CD8-positive, alpha-beta memory T cell (primary cell): ENCODE results near the gene TMSB4Y. TPM values are rescaled to one million over a fixed set of nuclear protein-coding genes. Genes with fewer than 3 reads are reported as not detected.
A peak's percentile ranks its signal among the peaks of the same experiment; 100 is the strongest.

Source experiments
- CTCF ChIA-PET: fragments of 350-600 bp; sonication (Branson Sonifier 250); formaldehyde crosslinking; loops from one replicate; lab custom pipeline; 2021; ENCODE audit warnings: antibody characterized with exemption; lab: Charles Lee
- POLR2A ChIA-PET: fragments of 350-600 bp; sonication (Branson Sonifier 250); formaldehyde crosslinking; loops from one replicate; lab custom pipeline; 2021; ENCODE audit warnings: antibody characterized with exemption; lab: Charles Lee
- DNase-seq, 5 donors: peaks; one replicate each; pipeline versions ENCODE4 v3.0.0 to v3.0.0-alpha.2; 2020 to 2022; ENCODE audit warnings: mixed read lengths in 1 of 5
- H3K27ac ChIP-seq: one replicate; pipeline ENCODE4 v1.7.0; 2013; ENCODE audit warnings: low read depth, mild to moderate bottlenecking, low read length, moderate library complexity
- H3K27me3 ChIP-seq: 2 replicates; pipeline ENCODE4 v1.7.0; 2013; ENCODE audit warnings: low read length, mild to moderate bottlenecking; ENCODE audit not compliant: insufficient read depth, poor library complexity, severe bottlenecking
- H3K36me3 ChIP-seq: 2 replicates; pipeline ENCODE4 v1.7.0; 2013; ENCODE audit warnings: mild to moderate bottlenecking, low read length, moderate library complexity; ENCODE audit not compliant: insufficient read depth
- H3K4me1 ChIP-seq: 2 replicates; pipeline ENCODE4 v1.7.0; 2013; ENCODE audit warnings: mild to moderate bottlenecking, low read length, moderate library complexity; ENCODE audit not compliant: insufficient read depth
- H3K4me3 ChIP-seq: 2 replicates; pipeline ENCODE4 v1.7.0; 2013; ENCODE audit warnings: mild to moderate bottlenecking, low read length
- H3K9me3 ChIP-seq: 2 replicates; pipeline ENCODE4 v1.7.0; 2013; ENCODE audit warnings: mild to moderate bottlenecking, low read length
- H3K27ac Mint-ChIP-seq, 8 donors: one replicate each; pipeline ENCODE4 v1.8.0; 2020 to 2021; ENCODE audit warnings: mixed read lengths in 8 of 8, mild to moderate bottlenecking in 6 of 8, inconsistent platforms in 3 of 8, moderate library complexity in 3 of 8
- H3K27me3 Mint-ChIP-seq, 2 donors: one replicate each; pipeline ENCODE4 v1.8.0; 2020 to 2021; ENCODE audit warnings: mixed read lengths in 2 of 2, mild to moderate bottlenecking in 1 of 2, moderate library complexity in 1 of 2
- H3K36me3 Mint-ChIP-seq, 3 donors: one replicate each; pipeline ENCODE4 v1.8.0; 2020 to 2021; ENCODE audit warnings: mixed read lengths in 3 of 3, inconsistent platforms in 1 of 3, mild to moderate bottlenecking in 1 of 3
- H3K4me1 Mint-ChIP-seq, 3 donors: one replicate each; pipeline ENCODE4 v1.8.0; 2020 to 2021; ENCODE audit warnings: mixed read lengths in 3 of 3, inconsistent platforms in 1 of 3, mild to moderate bottlenecking in 1 of 3
- H3K4me3 Mint-ChIP-seq, 7 donors: one replicate each; pipeline ENCODE4 v1.8.0; 2020 to 2021; ENCODE audit warnings: mixed read lengths in 7 of 7, mild to moderate bottlenecking in 6 of 7, moderate library complexity in 4 of 7, inconsistent platforms in 2 of 7
- H3K9me3 Mint-ChIP-seq, 5 donors: one replicate each; pipeline ENCODE4 v1.8.0; 2020 to 2022; ENCODE audit warnings: mixed read lengths in 5 of 5, mild to moderate bottlenecking in 3 of 5, moderate library complexity in 2 of 5, inconsistent platforms in 1 of 5
- polyA plus RNA-seq: library from polyadenylated mRNA; unstranded; fragments of 300-500 nt; fragmentation: Illumina TruSeq; gene quantifications from one replicate; pipeline ENCODE4 v1.2.3, GENCODE V29; 2021
- total RNA-seq, 2 experiments: library from RNA; stranded (reverse); gene quantifications; one replicate each; pipeline ENCODE4 v1.2.3, GENCODE V29; 2021

Gene TMSB4Y
- total and polyA plus RNA-seq, 3 experiments from 2014 or later, result 1.4 to 1.8 TPM; not detected in 1

- Mint-ChIP-seq H3K4me1 (no peaks in the 10 kb centered on the region), H3K4me3 (no peak overlapping the region), H3K27ac (no peak overlapping the region), H3K9me3 (no peaks in the 10 kb centered on the region), H3K27me3 (no peaks in the 10 kb centered on the region), H3K36me3 (no peaks in the 10 kb centered on the region)
- CTCF ChIA-PET, result no interaction called here
- POLR2A ChIA-PET, result no interaction called here
- Histone ChIP-seq H3K9me3 (no peaks in the 10 kb centered on the region), H3K4me3 (no peak overlapping the region), H3K27ac (no peak overlapping the region), H3K4me1 (no peaks in the 10 kb centered on the region), H3K36me3 (no peaks in the 10 kb centered on the region), H3K27me3 (no peaks in the 10 kb centered on the region)
- DNase-seq, result peak in 1 of 5 donors; percentile 44
Measured at GRCh38 chrY:13729517-13729916, 25.8 kb downstream of the TMSB4Y start.

- H3K27ac ChIP-seq, result no peak overlapping the region
- DNase-seq, result no peak
- H3K36me3 ChIP-seq, result no peaks in the 10 kb centered on the region
- H3K9me3 ChIP-seq, result no peaks in the 10 kb centered on the region
- Mint-ChIP-seq H3K36me3 (no peaks in the 10 kb centered on the region), H3K27ac (no peak overlapping the region), H3K4me1 (no peaks in the 10 kb centered on the region), H3K9me3 (no peaks in the 10 kb centered on the region), H3K27me3 (no peaks in the 10 kb centered on the region), H3K4me3 (no peak overlapping the region)
- no peaks in the 10 kb centered on the region for H3K4me1 ChIP-seq
- H3K27me3 ChIP-seq, result no peaks in the 10 kb centered on the region
- ChIA-PET POLR2A (no interaction called here), CTCF (interaction anchor here (1.8 kb wide), 1 partner anchor 12 kb away, joined by 5 read pairs; no protein-coding TSS in a partner anchor)
- no peak overlapping the region for H3K4me3 ChIP-seq
Measured at GRCh38 chrY:13738618-13739017, 34.9 kb downstream of the TMSB4Y start.

- Histone ChIP-seq H3K36me3 (no peaks in the 10 kb centered on the region), H3K27ac (no peak overlapping the region), H3K4me3 (peak overlapping the region; percentile 50), H3K9me3 (no peaks in the 10 kb centered on the region), H3K27me3 (no peaks in the 10 kb centered on the region), H3K4me1 (peaks cover 10% of the 10 kb centered on the region)
- CTCF ChIA-PET, result interaction anchor here (0.7 to 0.8 kb wide), 2 partner anchors 14 to 533 kb away, joined by 3 to 4 read pairs; no protein-coding TSS in a partner anchor
- Mint-ChIP-seq H3K27me3 (no peaks in the 10 kb centered on the region), H3K36me3 (no peaks in the 10 kb centered on the region), H3K27ac (peak overlapping the region in 2 of 8 donors; percentile 57 to 65), H3K4me3 (peak overlapping the region in 2 of 7 donors; percentile 84 to 97), H3K9me3 (no peaks in the 10 kb centered on the region), H3K4me1 (peaks cover 0 to 18% (median 0%) of the 10 kb centered on the region in 3 donors)
- POLR2A ChIA-PET, result interaction anchor here (0.6 to 0.7 kb wide), 2 partner anchors 389 to 1090 kb away, joined by 3 to 14 read pairs; no protein-coding TSS in a partner anchor
- peak in 3 of 5 donors; percentile 12 to 68 (median 39) for DNase-seq
Measured at GRCh38 chrY:13751289-13752071, 47.8 kb downstream of the TMSB4Y start.

- DNase-seq, result no peak
- CTCF ChIA-PET, result no interaction called here
Measured at GRCh38 chrY:13754661-13755060, 51.0 kb downstream of the TMSB4Y start.

More at GRCh38 chrY:13754661-13755060, 51.0 kb downstream of the TMSB4Y start:
- H3K4me1 Mint-ChIP-seq, result peaks cover 0 to 18% (median 0%) of the 10 kb centered on the region in 3 donors
- POLR2A ChIA-PET, result interaction anchor here (0.6 kb wide), 1 partner anchor 15 kb away, joined by 4 read pairs; no protein-coding TSS in a partner anchor
- no peaks in the 10 kb centered on the region for H3K9me3 ChIP-seq
- H3K4me1 ChIP-seq, result peaks cover 10% of the 10 kb centered on the region
- no peaks in the 10 kb centered on the region for H3K36me3 ChIP-seq
- no peaks in the 10 kb centered on the region for H3K36me3 Mint-ChIP-seq
- H3K27ac Mint-ChIP-seq, result peak overlapping the region in 2 of 8 donors; percentile 59 to 83
- no peaks in the 10 kb centered on the region for H3K27me3 ChIP-seq
- no peak overlapping the region for H3K4me3 ChIP-seq
- H3K4me3 Mint-ChIP-seq, result peak overlapping the region in 1 of 7 donors; percentile 80
- no peaks in the 10 kb centered on the region for H3K27me3 Mint-ChIP-seq
- H3K27ac ChIP-seq, result no peak overlapping the region
- H3K9me3 Mint-ChIP-seq, result no peaks in the 10 kb centered on the region

Other genes starting within 250 kb of the TMSB4Y start
- gene UTY, start 223.9 kb upstream of the TMSB4Y start, total RNA-seq, result 10 to 100 TPM; 16.3 to 18.4 TPM
- not detected for gene UTY, start 223.9 kb upstream of the TMSB4Y start, polyA plus RNA-seq